Progenitor cell of endocrine pancreas (in vitro differentiated cells): ENCODE data around the gene OR1A1. TPM values are rescaled to one million over a fixed set of nuclear protein-coding genes. Genes with fewer than 3 reads are reported as not detected.
"Not testable (repeated sequence)": the region's sequence is repeated elsewhere in the genome, so short reads cannot be mapped to it uniquely, and the experiment has no call there.

Experiments
- DNase-seq: peaks from one replicate; pipeline ENCODE4 v3.0.0; 2021; ENCODE audit warnings: low spot score; ENCODE audit not compliant: unreplicated experiment
- H3K27ac Mint-ChIP-seq: 2 replicates; pipeline ENCODE4 v1.8.0; 2021; ENCODE audit warnings: mild to moderate bottlenecking, moderate library complexity, mixed read lengths
- H3K27me3 Mint-ChIP-seq: 2 replicates; pipeline ENCODE4 v1.8.0; 2021; ENCODE audit warnings: mixed read lengths
- H3K36me3 Mint-ChIP-seq: 2 replicates; pipeline ENCODE4 v1.8.0; 2022; ENCODE audit warnings: mixed read lengths; ENCODE audit not compliant: insufficient read depth
- H3K4me1 Mint-ChIP-seq: 2 replicates; pipeline ENCODE4 v1.8.0; 2021; ENCODE audit warnings: low read depth, mixed read lengths
- H3K4me3 Mint-ChIP-seq: 2 replicates; pipeline ENCODE4 v1.8.0; 2021; ENCODE audit warnings: low read depth, mild to moderate bottlenecking, moderate library complexity, mixed read lengths
- H3K9me3 Mint-ChIP-seq: 2 replicates; pipeline ENCODE4 v1.8.0; 2021; ENCODE audit warnings: low read depth, mixed read lengths
- CTCF ChIP-seq: fragments of 200-600 bp; sonication (generic); IDR thresholded peaks from one replicate; pipeline ENCODE4 v1.5.0; 2021; ENCODE audit warnings: antibody characterized with exemption, mild to moderate bottlenecking; ENCODE audit not compliant: unreplicated experiment
- total RNA-seq: library from RNA; stranded (reverse); gene quantifications from 2 replicates; pipeline ENCODE4 v1.2.1, GENCODE V29; 2021

The OR1A1 gene
- total RNA-seq, 1 donor from 2014 or later = not detected

GRCh38 chr17:3249013-3249412 is 41.5 kb downstream of the OR1A1 start:
- not testable (repeated sequence) for H3K4me1 Mint-ChIP-seq, H3K36me3 Mint-ChIP-seq, H3K27ac Mint-ChIP-seq, H3K9me3 Mint-ChIP-seq, H3K27me3 Mint-ChIP-seq, DNase-seq, H3K4me3 Mint-ChIP-seq

- no peak for DNase-seq
- H3K4me1 Mint-ChIP-seq = no peaks in the 10 kb centered on the region
- no peaks in the 10 kb centered on the region for H3K36me3 Mint-ChIP-seq
- H3K27me3 Mint-ChIP-seq = no peaks in the 10 kb centered on the region
- peaks cover 46% of the 10 kb centered on the region for H3K9me3 Mint-ChIP-seq
- TF ChIP-seq CTCF = no peak
- no peak overlapping the region for H3K4me3 Mint-ChIP-seq
- H3K27ac Mint-ChIP-seq = no peak overlapping the region
These were observed 49.1 kb downstream of the OR1A1 start for GRCh38 chr17:3256575-3256974.

- Mint-ChIP-seq H3K27ac (no peak overlapping the region), H3K4me1 (no peaks in the 10 kb centered on the region), H3K4me3 (no peak overlapping the region), H3K9me3 (peaks cover 40% of the 10 kb centered on the region), H3K36me3 (no peaks in the 10 kb centered on the region), H3K27me3 (no peaks in the 10 kb centered on the region)
- TF ChIP-seq CTCF = no peak
- no peak for DNase-seq
These were observed 52.7 kb downstream of the OR1A1 start for GRCh38 chr17:3260163-3260562.

GRCh38 chr17:3260600-3260999 is 53.1 kb downstream of the OR1A1 start:
- no peak for TF ChIP-seq CTCF
- Mint-ChIP-seq H3K27ac (no peak overlapping the region), H3K4me1 (no peaks in the 10 kb centered on the region), H3K4me3 (no peak overlapping the region), H3K9me3 (peaks cover 39% of the 10 kb centered on the region), H3K36me3 (no peaks in the 10 kb centered on the region), H3K27me3 (no peaks in the 10 kb centered on the region)
- no peak for DNase-seq

Other genes starting within 250 kb of the OR1A1 start
- gene OR1D5, start 144.1 kb upstream of the OR1A1 start, total RNA-seq = not detected in 2 replicates
- not detected in 2 replicates for gene OR1D2, start 103.2 kb upstream of the OR1A1 start, total RNA-seq
- gene OR1G1, start 80.1 kb upstream of the OR1A1 start, total RNA-seq = not detected in 2 replicates
- not detected in 2 replicates for gene OR1A2, start 10.1 kb upstream of the OR1A1 start, total RNA-seq
- gene OR3A1, start 90.7 kb downstream of the OR1A1 start, total RNA-seq = not detected in 2 replicates
- gene OR3A2, start 178.6 kb downstream of the OR1A1 start, total RNA-seq = not detected in 2 replicates
- gene OR1E1, start 190.7 kb downstream of the OR1A1 start, total RNA-seq = not detected in 2 replicates
- gene OR3A3, start 203.7 kb downstream of the OR1A1 start, total RNA-seq = not detected in 2 replicates
- gene OR1E2, start 226.2 kb downstream of the OR1A1 start, total RNA-seq = not detected in 2 replicates